GM12874 (cell line): ENCODE measurements around the gene AP5Z1.

Experiments
- TF ChIP-seq, protein P1 (sequence below): IDR thresholded peaks from 2 replicates; pipeline ENCODE4 v1.5.1; 2011; ENCODE audit warnings: low read depth, mild to moderate bottlenecking, control low read depth, low read length, moderate library complexity; ENCODE audit not compliant: insufficient read depth

Gene AP5Z1

DNA sequence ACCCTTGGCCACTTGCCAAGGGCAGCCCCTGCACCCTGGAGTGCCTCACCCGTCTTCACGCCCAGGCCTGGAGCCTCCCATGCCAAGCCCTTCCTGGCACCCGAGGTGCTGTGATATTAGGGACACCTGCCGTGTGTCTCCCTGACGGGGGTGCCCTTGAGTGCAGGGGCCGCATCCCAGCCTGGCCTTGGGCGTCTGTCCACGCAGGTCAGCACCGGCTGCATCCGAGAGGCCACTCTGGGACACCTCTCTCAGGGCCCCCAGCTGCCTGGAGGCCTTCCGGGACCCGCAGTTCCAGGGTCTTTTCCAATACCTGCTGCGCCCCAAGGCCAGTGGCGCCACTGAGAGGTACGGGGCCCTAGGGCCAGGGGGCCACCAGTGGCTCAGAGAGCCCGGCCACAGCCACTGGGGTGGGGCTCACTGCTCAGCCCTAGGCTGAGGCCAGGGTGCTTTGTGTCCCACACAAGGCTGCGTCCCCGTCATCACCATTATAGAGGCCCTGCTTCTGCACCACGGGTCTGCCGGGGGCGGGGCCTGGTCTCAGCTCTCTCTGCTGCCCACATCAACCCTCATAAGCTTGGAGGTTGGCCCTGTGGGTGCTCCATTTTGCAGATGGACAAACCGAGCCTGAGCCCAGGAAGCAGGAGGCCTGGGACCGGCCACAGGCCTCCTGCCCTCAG is 12.7 kb downstream of the AP5Z1 start:
- TF ChIP-seq, protein P1, sequence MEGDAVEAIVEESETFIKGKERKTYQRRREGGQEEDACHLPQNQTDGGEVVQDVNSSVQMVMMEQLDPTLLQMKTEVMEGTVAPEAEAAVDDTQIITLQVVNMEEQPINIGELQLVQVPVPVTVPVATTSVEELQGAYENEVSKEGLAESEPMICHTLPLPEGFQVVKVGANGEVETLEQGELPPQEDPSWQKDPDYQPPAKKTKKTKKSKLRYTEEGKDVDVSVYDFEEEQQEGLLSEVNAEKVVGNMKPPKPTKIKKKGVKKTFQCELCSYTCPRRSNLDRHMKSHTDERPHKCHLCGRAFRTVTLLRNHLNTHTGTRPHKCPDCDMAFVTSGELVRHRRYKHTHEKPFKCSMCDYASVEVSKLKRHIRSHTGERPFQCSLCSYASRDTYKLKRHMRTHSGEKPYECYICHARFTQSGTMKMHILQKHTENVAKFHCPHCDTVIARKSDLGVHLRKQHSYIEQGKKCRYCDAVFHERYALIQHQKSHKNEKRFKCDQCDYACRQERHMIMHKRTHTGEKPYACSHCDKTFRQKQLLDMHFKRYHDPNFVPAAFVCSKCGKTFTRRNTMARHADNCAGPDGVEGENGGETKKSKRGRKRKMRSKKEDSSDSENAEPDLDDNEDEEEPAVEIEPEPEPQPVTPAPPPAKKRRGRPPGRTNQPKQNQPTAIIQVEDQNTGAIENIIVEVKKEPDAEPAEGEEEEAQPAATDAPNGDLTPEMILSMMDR, result no peak

DNA sequence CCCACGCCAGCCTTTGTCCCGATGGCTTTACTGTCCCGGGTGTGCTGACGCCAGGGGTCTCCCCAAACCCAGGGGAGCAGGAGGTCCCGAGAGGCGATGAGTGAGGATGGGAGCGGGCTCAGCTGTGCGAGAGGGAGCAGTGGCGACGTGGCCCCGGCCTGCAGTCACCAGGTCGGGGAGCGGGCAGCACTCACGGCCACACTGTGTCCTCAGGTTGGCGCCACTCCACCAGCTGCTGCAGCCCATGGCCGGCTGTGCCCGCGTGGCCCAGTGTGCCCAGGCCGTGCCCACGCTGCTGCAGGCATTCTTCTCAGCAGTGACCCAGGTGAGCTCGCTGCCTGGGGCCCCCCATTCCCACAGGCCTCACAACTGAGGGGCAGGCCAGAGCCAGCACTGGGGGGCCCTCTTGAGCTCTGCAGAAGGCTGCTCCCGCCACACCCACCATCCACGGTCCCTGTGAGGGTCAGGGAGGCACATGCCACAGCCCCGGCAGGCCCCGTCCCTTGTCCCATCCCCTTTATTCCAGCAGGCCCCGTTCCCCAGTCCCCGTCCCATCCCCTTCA is 13.3 kb downstream of the AP5Z1 start:
- TF ChIP-seq, protein P1, result no peak

DNA sequence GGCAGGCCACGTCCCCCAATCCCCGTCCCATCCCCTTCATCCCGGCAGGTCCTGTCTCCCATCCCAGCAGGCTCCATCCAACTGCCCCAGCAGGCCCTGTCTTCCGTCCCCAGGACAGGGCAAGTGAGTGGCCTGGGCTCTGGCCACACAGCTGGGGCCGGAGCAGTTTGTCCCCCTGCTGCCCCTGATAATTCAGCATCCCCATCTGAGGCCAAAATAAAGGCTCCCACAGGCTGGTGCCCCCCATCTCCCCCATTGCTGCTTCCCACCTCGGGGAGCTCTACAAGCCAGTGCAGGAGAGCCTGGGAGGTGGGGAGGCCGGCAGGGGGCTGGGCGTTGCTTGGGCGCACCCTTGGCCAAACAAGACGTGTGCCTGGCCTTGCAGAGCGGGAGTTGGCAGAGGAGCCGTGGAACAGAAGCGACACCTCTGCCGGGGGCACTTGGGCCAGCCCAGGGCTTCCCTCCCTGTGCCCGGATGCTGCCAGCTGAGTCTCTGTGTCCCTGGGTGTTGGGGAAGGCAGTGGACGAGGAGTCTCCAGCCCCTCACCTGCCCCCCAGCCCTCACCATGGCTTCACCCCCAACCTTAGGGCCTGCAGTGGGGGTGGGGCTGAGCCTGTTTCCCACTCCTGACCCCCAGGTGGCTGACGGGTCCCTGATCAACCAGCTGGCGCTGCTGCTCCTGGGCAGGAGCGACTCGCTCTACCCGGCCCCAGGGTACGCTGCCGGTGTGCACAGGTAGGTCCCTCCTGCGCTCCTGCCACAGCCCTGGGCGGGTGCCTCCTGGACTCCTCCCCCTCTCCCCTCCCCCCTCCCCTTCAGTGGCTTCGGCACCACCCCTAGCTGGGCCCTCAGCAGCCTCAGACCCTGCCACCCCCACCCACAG is 14.0 kb downstream of the AP5Z1 start:
- TF ChIP-seq, protein P1, result no peak

DNA sequence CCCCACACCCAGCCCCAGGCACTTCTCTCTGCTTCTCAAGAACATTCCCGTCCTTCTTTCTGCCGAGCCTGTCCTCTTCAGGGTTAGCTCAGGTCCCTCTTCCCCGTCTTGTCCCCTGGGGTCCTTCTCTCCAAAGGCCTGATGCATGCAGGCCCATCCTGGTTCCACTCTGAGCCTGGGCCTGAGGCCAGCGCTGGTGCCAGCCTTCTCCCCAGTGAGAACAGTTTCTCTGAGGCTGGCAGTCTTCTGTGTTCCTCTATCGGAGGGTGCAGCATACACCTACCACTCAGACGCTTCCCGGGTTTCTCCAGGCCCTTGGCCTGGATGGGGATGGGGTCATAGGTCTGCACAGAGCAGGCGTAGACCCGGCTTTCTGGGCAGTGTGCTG is 14.6 kb downstream of the AP5Z1 start:
- TF ChIP-seq, protein P1, result no peak

DNA sequence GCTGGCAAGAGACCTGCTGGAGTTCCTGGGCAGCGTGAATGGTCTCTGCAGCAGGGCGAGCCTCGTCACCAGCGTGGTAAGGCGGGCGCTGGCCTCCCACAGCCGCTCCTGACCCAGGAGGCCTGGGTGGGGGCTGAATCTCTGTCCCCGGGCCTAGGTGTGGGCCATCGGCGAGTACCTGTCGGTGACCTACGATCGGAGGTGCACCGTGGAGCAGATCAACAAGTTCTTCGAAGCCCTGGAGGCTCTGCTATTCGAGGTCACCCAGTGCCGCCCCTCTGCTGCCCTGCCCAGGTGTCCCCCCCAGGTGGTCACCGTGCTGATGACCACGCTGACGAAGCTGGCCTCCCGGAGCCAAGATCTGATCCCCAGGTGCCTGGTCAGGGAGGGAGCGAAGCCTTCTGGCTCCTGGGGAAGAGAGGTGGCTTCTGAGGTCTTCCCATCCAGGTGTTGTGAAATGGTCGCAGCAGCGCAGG is 15.1 kb downstream of the AP5Z1 start:
- TF ChIP-seq, protein P1, result no peak

DNA sequence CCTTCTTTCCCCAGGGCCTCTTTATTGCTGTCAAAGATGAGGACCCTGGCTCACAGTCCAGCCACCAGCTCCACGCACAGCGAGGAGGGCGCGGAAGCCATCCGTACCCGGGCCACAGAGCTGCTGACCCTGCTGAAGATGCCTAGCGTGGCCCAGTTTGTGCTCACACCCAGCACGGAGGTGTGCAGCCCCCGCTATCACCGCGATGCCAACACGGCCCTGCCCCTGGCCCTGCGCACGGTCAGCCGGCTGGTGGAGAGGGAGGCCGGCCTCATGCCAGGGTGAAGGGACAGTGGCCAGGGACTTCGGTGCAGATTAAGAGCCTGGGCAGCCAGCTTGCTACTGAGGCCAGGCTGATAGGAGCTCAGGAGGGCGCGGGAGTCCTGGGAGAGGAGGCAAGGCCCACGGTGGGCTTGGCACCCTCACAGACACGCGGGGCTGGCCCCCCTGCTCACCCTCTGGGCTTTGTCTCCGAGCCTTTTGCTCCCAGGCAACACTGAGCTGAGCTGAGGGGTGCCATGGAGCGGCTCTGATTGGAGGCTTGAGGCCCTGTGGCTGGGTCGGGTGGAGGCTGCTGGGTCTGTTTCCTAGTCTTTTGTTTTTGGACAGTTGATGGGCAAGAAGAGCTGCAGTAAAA is 15.8 kb downstream of the AP5Z1 start:
- TF ChIP-seq, protein P1, result no peak

DNA sequence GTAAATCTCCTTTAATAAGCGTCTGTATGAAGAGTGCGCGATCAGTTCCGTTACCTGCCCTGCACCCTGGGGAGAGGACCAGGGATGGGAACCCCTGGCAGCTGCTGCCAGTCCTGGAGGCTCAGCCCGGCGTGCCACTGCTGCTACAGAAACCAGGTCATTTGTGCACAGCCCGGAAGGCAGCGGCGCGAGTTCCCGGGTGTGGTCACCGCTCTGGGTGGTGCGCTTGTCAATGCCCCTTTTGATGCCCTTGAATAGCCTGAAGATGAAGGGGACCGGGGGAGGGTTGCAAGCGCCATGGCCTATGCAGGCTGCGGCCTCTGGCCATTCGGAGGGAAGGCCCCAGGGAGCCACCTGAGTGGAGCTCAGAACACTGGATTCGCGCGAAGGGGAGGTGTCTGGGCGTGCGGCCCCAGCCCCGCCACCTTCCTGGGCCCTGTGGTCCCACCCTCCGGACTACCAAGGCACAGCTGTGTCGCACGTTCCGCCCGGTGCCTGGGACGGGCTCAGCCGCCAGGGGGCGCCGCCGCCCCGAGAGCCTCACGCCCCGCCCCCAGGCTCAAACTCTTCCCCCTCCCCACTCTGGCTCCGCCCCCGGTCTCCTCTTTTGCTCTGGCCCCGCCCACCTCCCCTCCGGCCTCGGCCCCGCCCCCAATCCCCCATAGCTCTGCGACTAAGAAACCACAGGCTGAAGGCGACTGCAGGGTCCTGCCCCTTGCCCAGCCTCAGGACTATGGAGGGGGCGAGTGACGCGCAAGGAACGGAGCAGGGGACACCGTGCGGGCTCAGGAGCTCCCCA is 16.5 kb downstream of the AP5Z1 start:
- TF ChIP-seq, protein P1, result peak; percentile 69
